Measurements from ENCODE around the gene UNC13D.
A peak's percentile ranks its signal among the peaks of the same experiment; 100 is the strongest.
"Not testable (repeated sequence)": the region's sequence is repeated elsewhere in the genome, so short reads cannot be mapped to it uniquely, and the experiment has no call there.

Gene UNC13D

GRCh38 chr17:75874323-75875181, 30.3 kb upstream of the UNC13D start:
- no peak for DNase-seq (ENCODE audit: low read depth)

- no peak for DNase-seq (ENCODE audit: low read depth)
Observed at GRCh38 chr17:75873587-75874322, 29.6 kb upstream of the UNC13D start.

- DNase-seq (ENCODE audit: low read depth): peak; percentile 79
Observed at GRCh38 chr17:75872434-75873351, 28.5 kb upstream of the UNC13D start.

GRCh38 chr17:75870228-75870627, 26.0 kb upstream of the UNC13D start:
- DNase-seq (ENCODE audit: low read depth): not testable (repeated sequence)

- peak; percentile 52 for DNase-seq (ENCODE audit: low read depth)
Observed at GRCh38 chr17:75869282-75870141, 25.3 kb upstream of the UNC13D start.

GRCh38 chr17:75868730-75869281, 24.6 kb upstream of the UNC13D start:
- DNase-seq (ENCODE audit: low read depth): not testable (repeated sequence)

GRCh38 chr17:75865404-75866188, 21.4 kb upstream of the UNC13D start:
- DNase-seq (ENCODE audit: low read depth): not testable (repeated sequence)

GRCh38 chr17:75864887-75865286, 20.7 kb upstream of the UNC13D start:
- not testable (repeated sequence) for DNase-seq (ENCODE audit: low read depth)

GRCh38 chr17:75864448-75864871, 20.3 kb upstream of the UNC13D start:
- peak; percentile 86 for DNase-seq (ENCODE audit: low read depth)

- DNase-seq (ENCODE audit: low read depth): no peak
Observed at GRCh38 chr17:75861927-75862317, 17.7 kb upstream of the UNC13D start.

- DNase-seq (ENCODE audit: low read depth): not testable (repeated sequence)
Observed at GRCh38 chr17:75859358-75859757, 15.2 kb upstream of the UNC13D start.

GRCh38 chr17:75856062-75856756, 12.0 kb upstream of the UNC13D start:
- peak; percentile 71 for DNase-seq (ENCODE audit: low read depth)

GRCh38 chr17:75855310-75856061, 11.3 kb upstream of the UNC13D start, which contains the start of gene WBP2:
Gene WBP2 (minus strand): TSS chr17:75855335. CDS start chr17:75855297, 38 bp downstream.
- DNase-seq (ENCODE audit: low read depth): peak; percentile 100

- DNase-seq (ENCODE audit: low read depth): no peak
Observed at GRCh38 chr17:75854881-75855309, 10.7 kb upstream of the UNC13D start.

GRCh38 chr17:75854101-75854748, 10.0 kb upstream of the UNC13D start:
- peak; percentile 91 for DNase-seq (ENCODE audit: low read depth)

- DNase-seq (ENCODE audit: low read depth): peak; percentile 77
Observed at GRCh38 chr17:75853433-75853832, 9.2 kb upstream of the UNC13D start.

- not testable (repeated sequence) for DNase-seq (ENCODE audit: low read depth)
Observed at GRCh38 chr17:75851693-75851991, 7.4 kb upstream of the UNC13D start.
